D721Med (cell line): Measurements from ENCODE around the gene SYNE2.

Source experiments
- DNase-seq: peaks from one replicate; pipeline ENCODE4 v3.0.0; 2011; ENCODE audit warnings: low spot score; ENCODE audit not compliant: insufficient read length
- FAIRE-seq: peaks from 2 replicates; lab custom pipeline; 2011; peaks lifted over from hg19 to GRCh38; lab: Jason Lieb, UNC
- CTCF ChIP-seq: IDR thresholded peaks from 2 replicates; pipeline ENCODE4 v1.5.1; 2012; ENCODE audit warnings: mild to moderate bottlenecking, control low read depth; ENCODE audit not compliant: insufficient read depth; ENCODE audit errors: missing control alignments

SYNE2 gene

GRCh38 chr14:63893701-63894458 is 41.1 kb downstream of the SYNE2 start:
- no peak for TF ChIP-seq CTCF
- FAIRE-seq = no peak
- no peak for DNase-seq

GRCh38 chr14:63895510-63895909 is 42.7 kb downstream of the SYNE2 start:
- FAIRE-seq (no peak), DNase-seq (no peak)
- no peak for TF ChIP-seq CTCF

GRCh38 chr14:63896278-63896720 is 43.5 kb downstream of the SYNE2 start:
- TF ChIP-seq CTCF = no peak
- FAIRE-seq = no peak
- DNase-seq = no peak

GRCh38 chr14:63897721-63898163 is 44.9 kb downstream of the SYNE2 start:
- FAIRE-seq = no peak
- TF ChIP-seq CTCF = no peak
- no peak for DNase-seq

GRCh38 chr14:63899953-63900352 is 47.1 kb downstream of the SYNE2 start:
- DNase-seq (no peak), FAIRE-seq (no peak)
- TF ChIP-seq CTCF = no peak

- no peak for DNase-seq
- no peak for TF ChIP-seq CTCF
- FAIRE-seq = no peak
Observed at GRCh38 chr14:63901434-63902085, 48.8 kb downstream of the SYNE2 start.
